ENCODE results near the gene CYYR1.
"Not testable (repeated sequence)": the region's sequence is repeated elsewhere in the genome, so short reads cannot be mapped to it uniquely, and the experiment has no call there.

The CYYR1 gene

DNA sequence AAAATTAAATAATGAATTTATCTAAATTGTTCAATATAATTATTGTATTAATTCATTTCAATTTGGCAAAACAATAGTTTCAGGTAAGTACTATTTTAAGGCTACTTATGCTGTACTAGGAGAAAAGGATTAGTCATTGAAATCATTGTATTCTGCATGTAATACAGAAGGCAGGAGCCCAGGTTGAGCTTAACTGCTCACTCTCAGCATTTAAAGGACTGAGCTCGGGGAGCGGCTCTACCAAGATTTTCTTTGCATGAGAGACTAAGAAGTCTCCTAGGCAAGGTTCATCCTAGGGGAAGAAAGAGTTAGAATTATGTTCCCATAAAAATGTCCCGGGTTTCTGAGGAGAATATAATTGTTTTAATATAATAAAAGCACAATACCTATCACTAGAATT is 112.5 kb downstream of the CYYR1 start (continued):
- no peak for TF ChIP-seq ZNF707 (tag by site-specific recombination; IDR thresholded peaks at IDR 0.05)

DNA sequence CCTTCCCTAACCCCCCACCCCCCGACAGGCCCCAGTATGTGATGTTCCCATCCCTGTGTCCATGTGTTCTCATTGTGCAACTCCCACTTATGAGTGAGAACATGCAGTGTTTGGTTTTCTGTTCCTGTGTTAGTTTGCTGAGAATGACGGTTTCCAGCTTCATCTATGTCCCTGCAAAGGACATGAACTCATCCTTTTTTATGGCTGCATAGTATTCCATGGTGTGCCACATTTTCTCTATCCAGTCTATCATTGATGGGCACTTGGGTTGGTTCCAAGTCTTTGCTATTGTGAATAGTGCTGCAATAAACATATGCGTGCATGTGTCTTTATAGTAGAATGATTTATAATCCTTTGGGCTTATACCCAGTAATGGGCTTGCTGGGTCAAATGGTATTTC is 114.2 kb downstream of the CYYR1 start:
- H3K4me1 ChIP-seq (ENCODE audit: control insufficient read depth, insufficient read depth, low read length); POLR2A ChIA-PET; H3K9me3 ChIP-seq (ENCODE audit: control insufficient read depth, insufficient read depth, low read depth, low read length); H3K4me3 ChIP-seq (ENCODE audit: low read depth, low read length); H3K36me3 ChIP-seq (ENCODE audit: control insufficient read depth in 2 of 2, insufficient read depth in 1 of 2, low read length in 2 of 2); H3K27ac ChIP-seq (ENCODE audit: extremely low read depth, low read depth, low read length): not testable (repeated sequence)
- CTCF ChIA-PET: interaction anchor here (0.7 kb wide), 1 partner anchor 11 kb away, joined by 5 read pairs; no protein-coding TSS in a partner anchor
- peak; percentile 70; the same call in 1 of the 2 replicates for TF ChIP-seq ZNF146 (tag by site-specific recombination; IDR thresholded peaks at IDR 0.05)
- TF ChIP-seq, protein P1, sequence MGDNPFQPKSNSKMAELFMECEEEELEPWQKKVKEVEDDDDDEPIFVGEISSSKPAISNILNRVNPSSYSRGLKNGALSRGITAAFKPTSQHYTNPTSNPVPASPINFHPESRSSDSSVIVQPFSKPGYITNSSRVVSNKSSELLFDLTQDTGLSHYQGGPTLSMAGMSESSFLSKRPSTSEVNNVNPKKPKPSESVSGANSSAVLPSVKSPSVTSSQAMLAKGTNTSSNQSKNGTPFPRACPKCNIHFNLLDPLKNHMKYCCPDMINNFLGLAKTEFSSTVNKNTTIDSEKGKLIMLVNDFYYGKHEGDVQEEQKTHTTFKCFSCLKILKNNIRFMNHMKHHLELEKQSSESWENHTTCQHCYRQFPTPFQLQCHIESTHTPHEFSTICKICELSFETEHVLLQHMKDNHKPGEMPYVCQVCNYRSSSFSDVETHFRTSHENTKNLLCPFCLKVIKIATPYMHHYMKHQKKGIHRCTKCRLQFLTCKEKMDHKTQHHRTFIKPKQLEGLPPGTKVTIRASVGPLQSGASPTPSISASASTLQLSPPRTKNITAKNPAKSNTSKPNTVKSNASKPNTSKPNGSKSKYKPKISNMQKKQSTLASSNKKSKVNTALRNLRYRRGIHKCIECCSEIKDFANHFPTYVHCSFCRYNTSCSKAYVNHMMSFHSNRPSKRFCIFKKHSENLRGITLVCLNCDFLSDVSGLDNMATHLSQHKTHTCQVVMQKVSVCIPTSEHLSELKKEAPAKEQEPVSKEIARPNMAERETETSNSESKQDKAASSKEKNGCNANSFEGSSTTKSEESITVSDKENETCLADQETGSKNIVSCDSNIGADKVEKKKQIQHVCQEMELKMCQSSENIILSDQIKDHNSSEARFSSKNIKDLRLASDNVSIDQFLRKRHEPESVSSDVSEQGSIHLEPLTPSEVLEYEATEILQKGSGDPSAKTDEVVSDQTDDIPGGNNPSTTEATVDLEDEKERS (tag by site-specific recombination; IDR thresholded peaks at IDR 0.05): 0 out of 2 replicates have a peak, but pooled peaks have one; percentile 67

DNA sequence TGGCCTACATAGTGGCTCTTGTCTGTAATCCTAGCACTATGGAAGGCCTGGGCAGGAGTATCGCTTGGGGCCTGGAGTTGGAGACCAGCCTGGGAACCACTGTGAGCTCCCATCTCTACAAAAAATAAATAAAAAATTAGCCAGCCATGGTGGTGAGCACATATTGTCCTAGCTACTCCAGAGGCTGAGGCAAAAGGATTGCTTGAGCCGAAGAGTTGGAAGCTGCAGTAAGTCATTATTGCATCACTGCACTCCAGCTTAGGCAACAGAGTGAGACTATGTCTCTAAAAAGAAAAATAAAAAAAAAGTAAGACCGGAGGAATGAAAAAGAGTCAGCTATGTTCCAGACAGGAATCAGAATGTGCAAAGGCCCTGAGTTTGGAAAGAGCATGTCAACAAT is 115.3 kb downstream of the CYYR1 start:
- Histone ChIP-seq H3K27ac (ENCODE audit: extremely low read depth, low read depth, low read length) (no peak overlapping the region), H3K4me1 (ENCODE audit: control insufficient read depth, insufficient read depth, low read length) (no peaks in the 10 kb centered on the region), H3K36me3 (ENCODE audit: control insufficient read depth in 2 of 2, insufficient read depth in 1 of 2, low read length in 2 of 2) (no peaks in the 10 kb centered on the region), H3K4me3 (ENCODE audit: low read depth, low read length) (no peak overlapping the region), H3K9me3 (ENCODE audit: control insufficient read depth, insufficient read depth, low read depth, low read length) (no peaks in the 10 kb centered on the region)
- ChIA-PET POLR2A (no interaction called here), CTCF (interaction anchor here (0.9 kb wide), 1 partner anchor 12 kb away, joined by 3 read pairs; no protein-coding TSS in a partner anchor)
- TF ChIP-seq ZNF324 (tag by site-specific recombination; IDR thresholded peaks at IDR 0.05): no peak
- no peak for TF ChIP-seq PRDM1 (tag by site-specific recombination; IDR thresholded peaks at IDR 0.05)
- no peak for TF ChIP-seq ZNF544 (tag by site-specific recombination; IDR thresholded peaks at IDR 0.05)
- TF ChIP-seq ZNF600 (tag by site-specific recombination; IDR thresholded peaks at IDR 0.05): no peak
- TF ChIP-seq ZNF623 (tag by site-specific recombination; IDR thresholded peaks at IDR 0.05): no peak
- no peak for TF ChIP-seq ZNF138 (tag by site-specific recombination; IDR thresholded peaks at IDR 0.05; ENCODE audit: borderline replicate concordance)
- TF ChIP-seq ZNF394 (tag by site-specific recombination; IDR thresholded peaks at IDR 0.05; ENCODE audit: borderline replicate concordance): no peak
- no peak for TF ChIP-seq YY2 (tag by site-specific recombination; IDR thresholded peaks at IDR 0.05)
- TF ChIP-seq, protein P2, sequence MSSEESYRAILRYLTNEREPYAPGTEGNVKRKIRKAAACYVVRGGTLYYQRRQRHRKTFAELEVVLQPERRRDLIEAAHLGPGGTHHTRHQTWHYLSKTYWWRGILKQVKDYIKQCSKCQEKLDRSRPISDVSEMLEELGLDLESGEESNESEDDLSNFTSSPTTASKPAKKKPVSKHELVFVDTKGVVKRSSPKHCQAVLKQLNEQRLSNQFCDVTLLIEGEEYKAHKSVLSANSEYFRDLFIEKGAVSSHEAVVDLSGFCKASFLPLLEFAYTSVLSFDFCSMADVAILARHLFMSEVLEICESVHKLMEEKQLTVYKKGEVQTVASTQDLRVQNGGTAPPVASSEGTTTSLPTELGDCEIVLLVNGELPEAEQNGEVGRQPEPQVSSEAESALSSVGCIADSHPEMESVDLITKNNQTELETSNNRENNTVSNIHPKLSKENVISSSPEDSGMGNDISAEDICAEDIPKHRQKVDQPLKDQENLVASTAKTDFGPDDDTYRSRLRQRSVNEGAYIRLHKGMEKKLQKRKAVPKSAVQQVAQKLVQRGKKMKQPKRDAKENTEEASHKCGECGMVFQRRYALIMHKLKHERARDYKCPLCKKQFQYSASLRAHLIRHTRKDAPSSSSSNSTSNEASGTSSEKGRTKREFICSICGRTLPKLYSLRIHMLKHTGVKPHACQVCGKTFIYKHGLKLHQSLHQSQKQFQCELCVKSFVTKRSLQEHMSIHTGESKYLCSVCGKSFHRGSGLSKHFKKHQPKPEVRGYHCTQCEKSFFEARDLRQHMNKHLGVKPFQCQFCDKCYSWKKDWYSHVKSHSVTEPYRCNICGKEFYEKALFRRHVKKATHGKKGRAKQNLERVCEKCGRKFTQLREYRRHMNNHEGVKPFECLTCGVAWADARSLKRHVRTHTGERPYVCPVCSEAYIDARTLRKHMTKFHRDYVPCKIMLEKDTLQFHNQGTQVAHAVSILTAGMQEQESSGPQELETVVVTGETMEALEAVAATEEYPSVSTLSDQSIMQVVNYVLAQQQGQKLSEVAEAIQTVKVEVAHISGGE (tag by site-specific recombination; conservative IDR thresholded peaks at IDR 0.05; ENCODE audit: low read depth): no peak
- TF ChIP-seq ZNF221 (tag by site-specific recombination; IDR thresholded peaks at IDR 0.05; ENCODE audit: borderline replicate concordance): no peak
- no peak for TF ChIP-seq KLF9 (tag by site-specific recombination; IDR thresholded peaks at IDR 0.05; ENCODE audit: low read depth)

DNA sequence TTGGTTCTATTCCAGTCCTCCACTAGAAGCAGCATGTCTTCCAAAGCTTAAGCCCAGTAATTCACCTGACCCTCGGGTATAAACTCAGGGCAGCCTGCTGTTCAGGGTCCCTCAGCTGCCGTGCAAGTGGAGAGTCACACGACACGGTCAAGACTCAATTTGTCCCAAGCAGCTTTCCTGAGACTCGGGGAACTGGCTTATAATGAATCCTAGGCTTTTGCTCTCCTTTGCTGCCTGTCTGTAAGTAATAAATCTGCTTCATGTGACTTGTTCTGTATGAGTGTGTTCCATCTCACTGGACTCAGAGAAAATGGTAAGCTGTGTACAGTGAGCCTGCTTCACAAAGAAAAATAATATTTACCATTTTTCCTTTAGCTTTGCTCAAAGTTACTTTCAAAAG is 119.8 kb downstream of the CYYR1 start:
- H3K4me1 ChIP-seq (ENCODE audit: control insufficient read depth, insufficient read depth, low read length): no peaks in the 10 kb centered on the region
- no peaks in the 10 kb centered on the region for H3K36me3 ChIP-seq (ENCODE audit: control insufficient read depth in 2 of 2, insufficient read depth in 1 of 2, low read length in 2 of 2)
- POLR2A ChIA-PET: interaction anchor here (0.6 kb wide), 1 partner anchor 632 kb away, joined by 3 read pairs; no protein-coding TSS in a partner anchor
- TF ChIP-seq ZBTB8A (tag by site-specific recombination; IDR thresholded peaks at IDR 0.05) (no peak), ZNF16 (tag by site-specific recombination; IDR thresholded peaks at IDR 0.05; ENCODE audit: low read depth) (no peak), ZNF843 (tag by site-specific recombination; IDR thresholded peaks at IDR 0.05) (no peak)
- TF ChIP-seq, protein P3, sequence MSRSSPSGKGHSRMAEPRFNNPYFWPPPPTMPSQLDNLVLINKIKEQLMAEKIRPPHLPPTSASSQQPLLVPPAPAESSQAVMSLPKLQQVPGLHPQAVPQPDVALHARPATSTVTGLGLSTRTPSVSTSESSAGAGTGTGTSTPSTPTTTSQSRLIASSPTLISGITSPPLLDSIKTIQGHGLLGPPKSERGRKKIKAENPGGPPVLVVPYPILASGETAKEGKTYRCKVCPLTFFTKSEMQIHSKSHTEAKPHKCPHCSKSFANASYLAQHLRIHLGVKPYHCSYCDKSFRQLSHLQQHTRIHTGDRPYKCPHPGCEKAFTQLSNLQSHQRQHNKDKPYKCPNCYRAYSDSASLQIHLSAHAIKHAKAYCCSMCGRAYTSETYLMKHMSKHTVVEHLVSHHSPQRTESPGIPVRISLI (tag by site-specific recombination; IDR thresholded peaks at IDR 0.05): no peak
- TF ChIP-seq, protein P4, sequence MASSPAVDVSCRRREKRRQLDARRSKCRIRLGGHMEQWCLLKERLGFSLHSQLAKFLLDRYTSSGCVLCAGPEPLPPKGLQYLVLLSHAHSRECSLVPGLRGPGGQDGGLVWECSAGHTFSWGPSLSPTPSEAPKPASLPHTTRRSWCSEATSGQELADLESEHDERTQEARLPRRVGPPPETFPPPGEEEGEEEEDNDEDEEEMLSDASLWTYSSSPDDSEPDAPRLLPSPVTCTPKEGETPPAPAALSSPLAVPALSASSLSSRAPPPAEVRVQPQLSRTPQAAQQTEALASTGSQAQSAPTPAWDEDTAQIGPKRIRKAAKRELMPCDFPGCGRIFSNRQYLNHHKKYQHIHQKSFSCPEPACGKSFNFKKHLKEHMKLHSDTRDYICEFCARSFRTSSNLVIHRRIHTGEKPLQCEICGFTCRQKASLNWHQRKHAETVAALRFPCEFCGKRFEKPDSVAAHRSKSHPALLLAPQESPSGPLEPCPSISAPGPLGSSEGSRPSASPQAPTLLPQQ (tag by site-specific recombination; IDR thresholded peaks at IDR 0.05): no peak

More for the DNA sequence above, 119.8 kb downstream of the CYYR1 start:
- Histone ChIP-seq H3K4me3 (ENCODE audit: low read depth, low read length) (no peak overlapping the region), H3K27ac (ENCODE audit: extremely low read depth, low read depth, low read length) (no peak overlapping the region), H3K9me3 (ENCODE audit: control insufficient read depth, insufficient read depth, low read depth, low read length) (no peaks in the 10 kb centered on the region)
- CTCF ChIA-PET: interaction anchor here (0.6 kb wide), 1 partner anchor 1232 kb away, joined by 3 read pairs; no protein-coding TSS in a partner anchor
